Left cardiac atrium (tissue), 4 donors: ENCODE measurements around the gene SIPA1L2. TPM values are rescaled to one million over a fixed set of nuclear protein-coding genes. Genes with fewer than 3 reads are reported as not detected.
"Not testable (repeated sequence)": the region's sequence is repeated elsewhere in the genome, so short reads cannot be mapped to it uniquely, and the experiment has no call there.

Experiments used
- ATAC-seq, 2 donors: fragments of 200-7000 bp; cut with Tn5 transposase; one replicate each; pipeline ENCODE4 v1.9.1; 2020; ENCODE audit warnings: mild to moderate bottlenecking in 2 of 2, moderate library complexity in 2 of 2
- DNase-seq: peaks from one replicate; pipeline ENCODE4 v3.0.0-alpha.2; 2020
- intact Hi-C, 2 donors: fragments of 100-400 bp; cut with DNase I; formaldehyde crosslinking; loops; one replicate each; pipeline versions ENCODE4 v1.14.1 to v1.15.1; 2022 to 2023
- total RNA-seq, 2 donors: library from RNA; stranded (reverse); fragmentation: NEBNext Ultra II Directional; extraction: Animal tissue kit (Norgen Biotek cat#: 25700); gene quantifications; one replicate each; pipeline ENCODE4 v1.2.1, GENCODE V29; 2021
- donor health status: DM: no; HTN: yes; CAD: no.
- donor health status: DM: no; HTN: yes; CAD: no; lungs with severe emphysema.
- donor health status: DM: yes; HTN: yes; CAD: no.
- donor health status: Dilated cardiomyopathy.

Gene SIPA1L2
- total RNA-seq, 2 donors from 2014 or later, result 42.3 to 57.1 TPM

GRCh38 chr1:232624546-232625281 lies 5.2 kb downstream of the SIPA1L2 start:
- DNase-seq, result no peak
- intact Hi-C loops, result loop anchor here (5.0 to 10.0 kb wide), 7 partner anchors 50 to 870 kb away; no protein-coding TSS in a partner anchor
- no peak for ATAC-seq

GRCh38 chr1:232622981-232623380 lies 7.0 kb downstream of the SIPA1L2 start:
- intact Hi-C loops, result loop anchor here (10.0 kb wide), 6 partner anchors 48 to 868 kb away; no protein-coding TSS in a partner anchor
- DNase-seq (no peak), ATAC-seq (peak; percentile 5 to 19)

- ATAC-seq, result no peak
- no peak for DNase-seq
- intact Hi-C loops, result loop anchor here (10.0 kb wide), 6 partner anchors 48 to 868 kb away; no protein-coding TSS in a partner anchor
Measured at GRCh38 chr1:232622378-232622777, 7.6 kb downstream of the SIPA1L2 start.

- ATAC-seq (no peak), DNase-seq (no peak)
- intact Hi-C loops, result loop anchor here (10.0 kb wide), 6 partner anchors 46 to 866 kb away; no protein-coding TSS in a partner anchor
Measured at GRCh38 chr1:232621050-232621449, 8.9 kb downstream of the SIPA1L2 start.

- intact Hi-C loops, result loop anchor here (10.0 kb wide), 6 partner anchors 46 to 866 kb away; no protein-coding TSS in a partner anchor
- peak; percentile 63 for DNase-seq
- ATAC-seq, result peak; percentile 94
Measured at GRCh38 chr1:232620356-232620969, 9.5 kb downstream of the SIPA1L2 start.

- DNase-seq (no peak), ATAC-seq (no peak)
- intact Hi-C loops, result no loop called here
Measured at GRCh38 chr1:232617237-232617636, 12.7 kb downstream of the SIPA1L2 start.

- DNase-seq, result no peak
- intact Hi-C loops, result no loop called here
- no peak for ATAC-seq
Measured at GRCh38 chr1:232615306-232615800, 14.6 kb downstream of the SIPA1L2 start.

- DNase-seq (no peak), ATAC-seq (no peak)
- intact Hi-C loops, result no loop called here
Measured at GRCh38 chr1:232614811-232615210, 15.1 kb downstream of the SIPA1L2 start.

- peak; percentile 40 to 78 for ATAC-seq
- intact Hi-C loops, result no loop called here
Measured at GRCh38 chr1:232613752-232614381, 16.1 kb downstream of the SIPA1L2 start.

GRCh38 chr1:232612836-232613235 lies 17.1 kb downstream of the SIPA1L2 start:
- DNase-seq, intact Hi-C loops, ATAC-seq: not testable (repeated sequence)

More at GRCh38 chr1:232613752-232614381, 16.1 kb downstream of the SIPA1L2 start:
- DNase-seq, result no peak

GRCh38 chr1:232611834-232612233 lies 18.1 kb downstream of the SIPA1L2 start:
- intact Hi-C loops, result no loop called here
- ATAC-seq (no peak), DNase-seq (no peak)

GRCh38 chr1:232610902-232611745 lies 18.8 kb downstream of the SIPA1L2 start:
- ATAC-seq, DNase-seq, intact Hi-C loops: not testable (repeated sequence)

GRCh38 chr1:232610192-232610901 lies 19.6 kb downstream of the SIPA1L2 start:
- intact Hi-C loops, result no loop called here
- ATAC-seq (peak in 1 of 2 donors; percentile 38), DNase-seq (no peak)

- ATAC-seq, result no peak
Measured at GRCh38 chr1:232608427-232608826, 21.5 kb downstream of the SIPA1L2 start.

GRCh38 chr1:232602622-232603021 lies 27.3 kb downstream of the SIPA1L2 start:
- intact Hi-C loops, result no loop called here
- ATAC-seq, result no peak
- DNase-seq, result no peak

More at GRCh38 chr1:232608427-232608826, 21.5 kb downstream of the SIPA1L2 start:
- intact Hi-C loops, result no loop called here
- DNase-seq, result no peak

- intact Hi-C loops, result no loop called here
- peak; percentile 45 to 50 for ATAC-seq
- DNase-seq, result no peak
Measured at GRCh38 chr1:232600424-232601258, 29.3 kb downstream of the SIPA1L2 start.
